Measurements from ENCODE around the gene CYB561.

The CYB561 gene

GRCh38 chr17:63412234-63412633 lies 33.9 kb downstream of the CYB561 start:
- no peak for DNase-seq (ENCODE audit: low read depth in 2 of 2)

GRCh38 chr17:63407741-63408330 lies 38.3 kb downstream of the CYB561 start:
- DNase-seq (ENCODE audit: low read depth in 2 of 2): no peak

- DNase-seq (ENCODE audit: low read depth in 2 of 2): peak; percentile 28 to 43
These were observed 39.3 kb downstream of the CYB561 start for GRCh38 chr17:63406689-63407330.

GRCh38 chr17:63405741-63406261 lies 40.3 kb downstream of the CYB561 start:
- DNase-seq (ENCODE audit: low read depth in 2 of 2): no peak

GRCh38 chr17:63405020-63405419 lies 41.1 kb downstream of the CYB561 start:
- DNase-seq (ENCODE audit: low read depth in 2 of 2): no peak

GRCh38 chr17:63402431-63403212 lies 43.5 kb downstream of the CYB561 start:
- DNase-seq (ENCODE audit: low read depth in 2 of 2): no peak

GRCh38 chr17:63399856-63400255 lies 46.2 kb downstream of the CYB561 start:
- no peak for DNase-seq (ENCODE audit: low read depth in 2 of 2)

GRCh38 chr17:63399316-63399715 lies 46.8 kb downstream of the CYB561 start:
- no peak for DNase-seq (ENCODE audit: low read depth in 2 of 2)

- no peak for DNase-seq (ENCODE audit: low read depth in 2 of 2)
These were observed 47.4 kb downstream of the CYB561 start for GRCh38 chr17:63398680-63399079.

- no peak for DNase-seq (ENCODE audit: low read depth in 2 of 2)
These were observed 50.9 kb downstream of the CYB561 start for GRCh38 chr17:63395075-63395805.

GRCh38 chr17:63390090-63390489 lies 56.0 kb downstream of the CYB561 start:
- DNase-seq (ENCODE audit: low read depth in 2 of 2): no peak

GRCh38 chr17:63387656-63388340 lies 58.3 kb downstream of the CYB561 start:
- no peak for DNase-seq (ENCODE audit: low read depth in 2 of 2)

- DNase-seq (ENCODE audit: low read depth in 2 of 2): no peak
These were observed 63.3 kb downstream of the CYB561 start for GRCh38 chr17:63382826-63383225.

All from stimulated activated CD8-positive, alpha-beta memory T cell treated with anti-CD3 and anti-CD28 coated beads, Interleukin-2, amount 100 ng/mL, for 48 hours (primary cell).